MV-4-11 (cell line): ENCODE measurements around the gene SLC39A2.
"Not testable (repeated sequence)": the region's sequence is repeated elsewhere in the genome, so short reads cannot be mapped to it uniquely, and the experiment has no call there.

Experiments
- DNase-seq: peaks from one replicate; lab custom pipeline; 2025; lab: John Stamatoyannopoulos, UW

The SLC39A2 gene

DNA sequence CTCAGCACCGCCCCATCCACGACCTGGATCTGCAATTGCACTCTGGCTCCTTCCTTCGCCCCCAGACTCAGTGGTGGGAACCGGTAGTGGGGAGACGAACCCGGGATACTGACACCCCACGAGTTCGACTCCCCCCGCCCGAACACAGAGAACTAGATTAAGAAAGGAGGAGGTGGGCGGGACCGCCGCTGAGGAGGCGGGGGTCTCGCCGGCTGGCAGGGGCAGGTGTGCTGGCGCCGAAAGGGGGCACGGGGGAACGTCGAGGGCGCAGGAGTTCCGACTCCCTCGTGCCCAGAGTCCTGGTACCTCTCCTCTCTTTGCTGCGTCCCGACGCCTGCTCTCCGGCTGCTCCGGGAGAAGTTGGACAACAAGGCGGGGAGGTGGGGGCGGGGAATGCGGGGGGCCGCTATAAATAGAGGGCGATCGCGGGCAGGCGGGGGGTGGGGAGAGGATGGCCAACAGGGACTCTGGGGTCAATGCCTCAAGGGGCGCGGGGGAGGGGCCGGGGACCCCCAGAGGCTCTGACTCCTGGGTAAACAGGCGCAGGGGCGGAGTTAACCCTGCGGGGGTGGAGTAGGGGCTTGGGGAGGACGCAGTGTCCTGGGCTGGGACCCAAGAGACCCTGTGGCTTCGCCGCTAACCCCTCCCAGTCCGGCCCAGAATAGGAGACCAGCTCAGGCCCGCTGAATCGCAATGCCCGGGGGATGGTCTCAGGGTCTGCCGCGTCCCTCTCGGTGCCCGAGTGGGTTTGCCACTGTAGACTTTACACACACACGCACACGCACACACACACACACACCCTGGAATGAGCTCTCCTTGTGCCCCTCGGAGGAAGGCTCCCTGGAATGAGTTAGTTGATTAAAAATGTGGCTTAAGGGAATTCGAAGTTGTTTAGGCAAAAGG is 26.5 kb downstream of the SLC39A2 start:
- no peak for DNase-seq

DNA sequence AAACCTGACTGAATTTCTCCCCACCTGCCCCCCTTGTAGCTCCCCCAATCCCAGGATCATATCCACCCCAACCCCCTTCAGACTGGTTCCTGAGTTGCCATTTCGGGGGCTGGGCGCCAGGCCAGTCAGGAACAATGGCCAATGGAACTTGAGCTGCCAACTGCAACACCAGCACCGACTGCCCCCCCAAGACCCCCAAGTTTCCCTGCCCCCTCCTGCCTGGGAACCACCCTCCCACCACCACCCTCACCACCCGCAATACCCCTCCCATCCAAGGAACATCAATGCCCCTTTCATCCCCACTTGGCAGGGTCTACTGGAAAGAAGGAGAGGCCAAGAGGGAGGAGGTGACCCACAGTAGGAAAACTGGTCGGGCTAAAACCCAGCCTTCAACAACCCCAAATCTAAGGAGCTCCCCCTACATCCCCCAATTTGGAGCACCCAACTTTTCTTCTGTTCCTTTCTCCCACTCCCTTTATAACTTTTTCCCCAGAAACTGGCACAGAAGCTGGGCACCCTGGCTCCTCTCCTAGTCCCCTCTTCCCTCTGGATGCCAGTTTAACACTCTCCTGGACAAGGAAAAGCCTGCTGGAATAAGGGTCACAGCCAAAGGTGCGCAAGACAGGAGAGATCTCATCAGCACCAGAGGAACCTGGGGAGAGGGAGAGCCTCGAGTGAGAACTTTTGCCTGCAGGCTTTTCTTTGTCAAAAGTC is 27.3 kb downstream of the SLC39A2 start:
- no peak for DNase-seq

DNA sequence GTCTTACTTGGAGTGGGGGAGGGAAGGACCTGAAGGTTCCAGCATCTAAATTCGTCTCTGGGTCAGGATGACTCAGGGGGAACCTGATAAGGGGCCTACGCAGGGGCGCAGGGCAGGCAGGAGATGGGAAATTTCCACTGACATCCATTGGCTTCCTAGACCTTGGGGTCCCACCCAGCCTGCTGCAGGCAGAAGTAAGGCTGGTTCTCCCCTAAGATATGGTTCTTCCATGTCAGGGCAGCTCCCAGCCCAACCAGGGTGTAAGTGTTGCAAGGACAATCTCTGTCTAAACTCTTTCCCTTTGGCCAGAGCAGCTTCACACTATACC is 27.9 kb downstream of the SLC39A2 start:
- no peak for DNase-seq

DNA sequence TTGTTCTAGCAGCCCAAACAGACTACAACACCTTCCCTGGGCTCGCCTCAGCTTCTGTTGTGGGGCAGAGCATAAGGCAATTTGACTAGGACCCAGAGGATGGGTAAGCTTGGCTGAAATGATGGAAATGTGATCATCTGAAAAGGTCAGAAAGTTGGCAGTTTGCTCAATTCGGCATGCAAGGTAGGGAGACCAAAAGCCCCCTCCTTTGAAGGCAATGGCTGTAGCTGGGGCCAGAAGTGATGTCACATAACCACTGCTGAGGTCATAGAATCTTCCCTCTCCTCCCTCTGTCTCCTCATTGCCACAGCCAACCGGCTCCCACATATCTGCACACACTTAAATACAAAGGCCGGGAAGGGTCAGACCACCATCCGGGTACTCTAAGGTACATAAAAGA is 30.8 kb downstream of the SLC39A2 start, which contains the start of gene TPPP2:
Gene TPPP2, plus strand, starts transcription at position 301 of the 400 bp plus-strand sequence. CDS start 365 bp downstream, outside the sequence.
- no peak for DNase-seq

DNA sequence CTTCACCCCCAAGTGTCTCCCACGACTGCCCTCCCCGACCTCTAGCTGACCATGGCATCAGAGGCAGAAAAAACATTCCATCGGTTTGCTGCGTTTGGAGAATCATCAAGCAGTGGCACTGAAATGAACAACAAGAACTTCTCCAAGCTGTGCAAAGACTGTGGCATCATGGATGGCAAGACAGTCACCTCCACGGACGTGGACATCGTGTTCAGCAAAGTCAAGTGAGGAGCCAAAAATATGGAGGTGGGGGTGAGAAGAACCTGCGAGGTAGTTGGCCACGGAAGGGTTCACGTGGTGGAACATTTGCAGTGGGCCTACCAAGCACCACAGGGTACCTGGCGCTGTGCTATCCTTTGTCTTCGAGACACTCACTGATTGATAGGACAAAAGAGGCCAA is 31.4 kb downstream of the SLC39A2 start:
- DNase-seq = no peak

DNA sequence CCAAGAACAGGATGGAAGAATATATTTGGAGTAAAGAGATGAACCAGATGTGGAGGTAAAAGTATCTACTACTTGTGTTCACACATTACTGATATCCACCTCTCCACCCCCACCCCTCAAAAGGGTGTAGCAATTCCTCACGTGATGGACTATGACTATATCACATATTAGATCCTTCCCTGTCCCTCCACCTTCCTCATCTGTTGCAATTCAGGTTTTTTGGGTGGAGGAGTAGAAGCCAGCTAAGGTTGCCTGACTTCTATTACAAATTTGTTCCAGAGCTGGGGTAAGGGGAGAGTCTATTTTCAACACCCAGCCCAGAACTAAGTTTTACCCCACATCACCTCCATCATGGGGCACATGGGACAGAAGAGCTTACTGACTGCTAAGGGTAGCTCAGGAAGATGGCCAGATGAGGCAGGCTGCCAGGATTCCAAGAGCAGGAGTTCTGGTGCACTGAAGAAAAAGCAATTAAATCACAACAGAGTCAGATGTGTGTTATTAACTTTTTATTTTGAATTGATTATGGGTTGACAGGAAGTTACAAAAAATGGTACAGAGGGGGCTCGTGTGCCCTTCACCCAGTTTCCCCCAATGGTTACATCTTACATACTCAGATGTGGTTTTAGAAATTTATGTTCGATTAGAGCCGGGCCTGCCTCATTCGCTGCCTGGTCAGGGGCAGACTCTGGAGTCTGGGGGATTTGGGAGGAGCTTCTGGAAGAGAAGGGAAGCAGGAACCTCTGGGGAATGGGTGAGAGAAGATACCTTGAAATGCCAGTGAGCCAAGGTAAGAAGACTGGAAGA is 33.4 kb downstream of the SLC39A2 start:
- DNase-seq = no peak

DNA sequence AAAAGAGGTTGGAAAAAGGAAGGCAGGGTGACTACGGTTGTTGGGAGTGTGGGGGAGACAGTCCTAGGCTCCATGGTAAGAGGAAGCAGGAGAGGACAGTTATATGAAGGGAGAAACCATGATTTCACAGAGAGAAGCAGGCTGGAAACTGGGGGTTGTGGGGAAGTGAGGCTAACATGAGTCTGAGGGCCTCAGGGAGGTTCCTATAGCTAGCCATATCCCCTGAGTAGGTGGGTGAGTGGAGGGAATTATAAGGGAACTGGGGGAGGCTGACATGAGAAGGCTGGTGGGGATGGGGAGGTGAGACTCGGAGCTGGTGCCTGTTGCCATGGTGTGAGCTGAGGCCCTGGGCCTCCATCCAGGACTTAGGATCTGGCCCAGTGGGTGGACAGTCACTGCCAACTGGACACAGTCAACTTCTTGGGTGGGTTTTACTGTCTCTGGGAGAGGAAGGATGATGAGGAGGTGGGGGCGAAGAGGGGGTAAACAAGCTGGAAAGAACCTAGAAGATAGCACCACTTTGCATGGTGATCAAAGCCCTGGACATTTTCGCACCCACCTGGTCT is 34.1 kb downstream of the SLC39A2 start:
- DNase-seq = no peak

DNA sequence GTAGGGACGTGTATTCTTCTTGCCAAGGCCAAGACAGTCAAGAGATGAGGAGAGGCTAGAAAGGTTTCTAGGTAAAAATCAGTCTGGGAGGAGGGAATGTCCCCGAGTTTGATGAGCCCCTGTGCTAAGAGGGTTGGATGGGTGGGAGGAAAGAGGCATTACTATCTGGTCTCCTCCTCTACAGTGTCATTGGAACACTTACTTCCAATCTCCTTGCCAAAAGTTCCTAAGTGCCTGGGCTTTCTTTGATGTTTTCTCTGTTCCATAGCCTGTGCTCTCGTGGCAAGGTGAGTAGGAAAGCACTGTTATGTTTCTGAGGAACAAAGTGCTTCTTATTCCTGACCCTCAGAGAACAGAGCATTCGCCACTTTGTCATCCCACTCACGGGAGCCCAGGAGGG is 35.6 kb downstream of the SLC39A2 start, which contains the start of gene RNASE13:
Gene RNASE13, minus strand, starts transcription at position 101 of the 400 bp plus-strand sequence. CDS start 519 bp downstream, outside the sequence.
- no peak for DNase-seq

DNA sequence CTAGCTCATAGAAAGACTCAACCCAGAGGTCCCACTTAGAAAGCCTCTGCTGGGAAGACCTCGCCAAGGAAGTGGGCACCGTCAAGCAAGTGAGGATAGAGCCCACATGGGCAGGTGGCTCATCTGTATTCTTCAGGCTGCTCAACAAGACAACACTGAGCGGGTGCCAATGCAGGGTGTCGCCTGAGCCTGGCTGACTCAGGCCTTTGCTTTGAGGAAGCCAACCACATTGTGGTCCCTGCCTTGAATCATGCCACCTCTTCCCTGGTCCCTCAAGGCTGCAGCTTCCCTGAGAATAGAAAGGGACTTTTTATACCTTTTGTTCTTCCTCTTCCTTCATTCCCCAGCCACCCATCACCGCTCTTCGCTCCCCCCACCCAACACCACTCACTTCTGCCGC is 37.7 kb downstream of the SLC39A2 start:
- DNase-seq = peak; percentile 58

DNA sequence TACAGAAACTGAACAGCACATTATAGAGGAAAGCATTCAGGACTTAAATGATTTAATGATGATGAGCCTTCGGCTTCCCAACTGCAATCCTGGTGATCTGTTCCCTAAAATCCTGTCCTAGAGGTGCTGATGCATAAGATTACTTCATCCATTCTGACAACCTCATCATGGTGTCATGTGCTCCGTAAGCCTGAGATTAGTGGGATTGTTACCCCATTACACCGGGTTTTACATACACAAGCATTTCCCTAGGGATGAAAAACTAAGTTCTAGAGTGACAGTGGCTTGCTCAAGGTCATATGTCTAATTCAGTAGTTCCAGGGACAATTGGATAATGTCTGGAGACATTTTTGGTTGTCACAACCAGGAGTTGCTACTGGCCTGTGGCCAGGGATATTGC is 38.1 kb downstream of the SLC39A2 start:
- no peak for DNase-seq

DNA sequence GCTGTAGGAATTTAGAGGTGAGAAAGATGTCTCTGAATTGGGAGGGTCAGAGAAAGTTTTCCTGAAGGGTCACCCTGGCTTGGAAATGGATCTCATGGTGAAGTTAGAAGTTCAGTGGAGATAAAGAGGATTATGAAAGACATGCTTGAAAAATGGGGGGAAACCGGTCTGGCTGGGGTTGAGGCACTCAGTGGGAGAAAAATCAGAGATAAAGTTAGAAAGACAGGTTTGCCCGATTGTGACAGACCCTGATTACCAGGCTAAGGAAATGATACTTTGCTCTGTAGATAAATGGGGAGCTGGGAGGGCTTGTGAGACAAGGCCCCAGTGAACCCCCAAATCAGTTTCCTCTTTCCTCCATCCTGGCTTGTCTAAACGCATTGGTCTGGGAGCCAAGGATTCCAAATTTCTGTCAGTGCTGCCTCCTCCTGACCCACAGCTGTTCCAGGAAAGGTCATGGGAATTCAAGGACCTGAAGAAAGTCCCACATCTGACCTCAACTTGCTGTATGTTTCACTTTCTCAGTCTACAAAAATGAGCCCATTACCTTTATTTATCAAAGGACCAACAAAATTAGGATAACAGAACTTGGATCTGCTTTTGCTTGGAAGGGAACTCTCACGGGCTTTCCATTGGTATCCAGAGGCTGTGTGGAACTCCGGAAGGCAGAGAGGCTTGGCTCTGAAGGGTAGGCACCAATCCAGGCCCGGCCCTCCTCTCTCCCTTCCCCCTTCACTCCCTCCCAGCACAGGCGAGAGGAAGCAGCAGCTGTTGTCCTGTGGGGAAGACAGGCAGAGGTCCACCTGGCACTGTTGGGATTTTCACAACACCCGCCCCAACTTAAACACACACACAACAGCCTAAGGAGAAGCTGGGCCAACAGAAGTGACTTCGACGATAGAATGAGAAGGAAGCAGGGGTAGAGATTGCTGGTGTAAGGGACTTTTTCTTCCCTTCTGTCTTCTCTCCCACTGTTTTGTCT is 39.6 kb downstream of the SLC39A2 start:
- no peak for DNase-seq

DNA sequence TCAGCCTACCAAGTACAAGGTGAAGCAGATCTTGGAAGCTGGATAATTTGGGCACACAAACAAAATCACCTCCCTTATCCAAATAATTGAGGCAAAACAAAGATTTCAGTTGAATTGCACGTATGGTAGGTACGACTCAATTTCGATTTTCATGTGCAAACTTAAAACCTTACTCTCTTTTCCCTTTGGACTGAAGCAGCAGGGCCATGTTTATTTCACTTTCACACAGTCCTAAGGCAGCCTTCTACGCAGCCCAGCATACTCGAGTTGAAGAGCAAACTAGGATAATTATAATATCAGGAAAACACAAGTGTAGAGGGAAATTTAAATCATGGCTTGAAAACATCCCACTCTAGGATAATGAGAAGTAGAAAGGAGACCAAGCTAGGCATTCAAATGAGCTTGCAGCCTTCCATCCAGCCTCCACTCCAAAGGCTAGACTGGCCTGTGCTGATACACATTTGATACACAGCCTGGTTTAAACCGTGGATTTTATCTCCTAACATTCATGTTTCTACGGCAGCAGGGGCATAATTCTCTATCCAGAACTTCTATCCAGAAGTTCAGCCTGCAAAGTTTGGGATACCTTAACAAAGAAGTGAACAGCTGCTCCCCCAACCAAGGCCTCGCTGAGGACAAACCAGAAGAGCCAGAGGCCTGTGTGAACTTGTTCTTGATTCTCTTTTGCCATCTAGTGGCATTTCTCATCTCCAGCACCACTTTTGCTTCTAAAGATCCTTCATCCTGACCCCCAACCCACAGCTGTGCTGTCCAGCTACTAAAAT is 40.7 kb downstream of the SLC39A2 start:
- DNase-seq = peak; percentile 55

DNA sequence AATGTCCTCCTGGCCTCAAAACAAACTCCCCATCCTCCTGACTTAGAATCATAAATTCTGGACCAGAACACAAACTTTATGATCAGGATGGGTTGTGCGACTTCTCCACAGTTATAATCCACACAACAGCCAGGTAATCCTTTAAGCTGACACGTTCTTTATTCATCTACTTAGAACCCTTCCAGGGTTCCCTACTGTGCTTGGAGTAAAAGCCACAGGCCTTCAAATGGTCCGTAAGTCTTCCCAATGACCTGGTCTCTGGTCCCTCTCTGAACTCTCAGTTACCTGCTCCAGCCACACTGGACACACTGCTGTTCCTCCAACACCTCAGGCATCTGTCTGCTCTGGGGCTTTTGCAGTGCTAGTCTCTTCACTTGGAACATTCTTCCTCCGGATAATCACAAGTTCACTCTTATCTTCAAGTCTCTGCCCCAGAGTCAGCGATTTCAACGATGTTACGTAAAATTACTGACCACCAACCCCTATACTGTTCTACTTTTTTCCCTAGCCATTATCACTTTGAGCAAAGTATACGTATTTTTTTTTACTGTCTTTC is 41.4 kb downstream of the SLC39A2 start:
- no peak for DNase-seq

DNA sequence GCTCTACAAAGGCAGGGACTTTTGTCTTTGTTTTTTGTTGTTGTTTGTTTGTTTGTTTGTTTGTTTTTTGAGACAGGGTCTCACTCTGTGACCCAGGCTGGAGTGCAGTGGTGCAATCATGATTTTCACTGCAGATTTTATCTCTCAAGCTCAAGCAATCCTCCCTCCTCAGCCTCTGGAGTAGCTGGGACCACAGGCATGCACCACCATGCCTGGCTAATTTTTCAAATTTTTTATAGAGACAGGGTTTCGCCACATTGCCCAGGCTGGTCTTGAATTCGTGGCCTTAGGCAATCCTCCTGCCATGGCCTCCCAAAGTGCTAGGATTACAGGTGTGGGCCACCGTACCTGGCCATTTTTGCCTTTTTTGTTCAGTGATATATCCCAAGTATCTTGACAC is 41.8 kb downstream of the SLC39A2 start:
- DNase-seq = not testable (repeated sequence)

DNA sequence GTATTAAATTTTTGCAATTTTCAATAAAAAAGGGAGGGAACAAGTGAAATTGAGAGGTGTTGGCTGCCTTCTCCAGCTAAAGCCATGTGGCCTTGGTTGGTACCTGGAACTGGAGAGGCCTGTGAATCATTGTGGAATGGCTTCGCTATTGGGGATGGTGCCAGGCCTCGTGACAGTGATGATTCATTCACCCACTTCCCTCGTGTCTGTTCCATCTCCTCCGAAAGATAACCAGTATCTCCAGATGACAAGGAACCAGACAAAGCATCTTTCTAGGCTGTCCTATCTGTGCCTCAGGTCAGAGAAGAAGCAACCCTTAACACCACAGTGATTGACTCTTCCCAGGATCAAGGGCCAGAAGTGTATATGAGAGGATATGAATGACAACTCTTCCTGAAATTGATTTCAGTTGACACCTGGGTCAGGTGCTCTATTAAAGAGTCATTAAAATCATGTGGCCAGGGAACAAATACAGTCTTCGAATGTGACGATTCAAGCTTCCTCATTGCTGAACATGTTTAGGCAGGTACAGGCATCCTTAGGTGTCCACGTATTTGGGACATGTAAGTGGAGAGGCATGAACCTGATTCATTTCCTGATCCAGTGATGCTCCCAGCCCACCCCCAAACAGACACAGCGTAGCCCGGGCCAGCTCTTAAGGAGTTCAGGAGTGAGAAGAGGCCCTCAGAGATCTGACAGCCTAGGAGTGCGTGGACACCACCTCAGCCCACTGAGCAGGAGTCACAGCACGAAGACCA is 42.8 kb downstream of the SLC39A2 start, which contains the start of gene RNASE7:
Gene RNASE7, plus strand, starts transcription at position 687 of the 758 bp plus-strand sequence. CDS start 631 bp downstream, outside the sequence.
- DNase-seq = peak; percentile 38

DNA sequence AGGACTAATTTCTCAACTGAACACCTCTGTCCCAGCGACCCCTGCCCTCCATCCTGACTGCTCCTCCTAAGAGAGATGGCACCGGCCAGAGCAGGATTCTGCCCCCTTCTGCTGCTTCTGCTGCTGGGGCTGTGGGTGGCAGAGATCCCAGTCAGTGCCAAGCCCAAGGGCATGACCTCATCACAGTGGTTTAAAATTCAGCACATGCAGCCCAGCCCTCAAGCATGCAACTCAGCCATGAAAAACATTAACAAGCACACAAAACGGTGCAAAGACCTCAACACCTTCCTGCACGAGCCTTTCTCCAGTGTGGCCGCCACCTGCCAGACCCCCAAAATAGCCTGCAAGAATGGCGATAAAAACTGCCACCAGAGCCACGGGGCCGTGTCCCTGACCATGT is 43.8 kb downstream of the SLC39A2 start:
- no peak for DNase-seq

DNA sequence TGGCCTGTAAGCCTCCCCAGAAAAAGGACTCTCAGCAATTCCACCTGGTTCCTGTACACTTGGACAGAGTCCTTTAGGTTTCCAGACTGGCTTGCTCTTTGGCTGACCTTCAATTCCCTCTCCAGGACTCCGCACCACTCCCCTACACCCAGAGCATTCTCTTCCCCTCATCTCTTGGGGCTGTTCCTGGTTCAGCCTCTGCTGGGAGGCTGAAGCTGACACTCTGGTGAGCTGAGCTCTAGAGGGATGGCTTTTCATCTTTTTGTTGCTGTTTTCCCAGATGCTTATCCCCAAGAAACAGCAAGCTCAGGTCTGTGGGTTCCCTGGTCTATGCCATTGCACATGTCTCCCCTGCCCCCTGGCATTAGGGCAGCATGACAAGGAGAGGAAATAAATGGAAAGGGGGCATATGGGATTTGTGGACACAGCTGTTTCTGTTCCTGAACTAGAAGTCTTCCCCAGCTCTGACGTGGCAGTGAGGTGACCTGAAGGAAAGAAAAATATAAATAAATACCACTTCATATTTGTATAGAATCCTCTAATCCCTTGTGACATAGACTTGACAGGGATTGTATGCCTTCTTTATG is 44.4 kb downstream of the SLC39A2 start:
- DNase-seq = no peak

DNA sequence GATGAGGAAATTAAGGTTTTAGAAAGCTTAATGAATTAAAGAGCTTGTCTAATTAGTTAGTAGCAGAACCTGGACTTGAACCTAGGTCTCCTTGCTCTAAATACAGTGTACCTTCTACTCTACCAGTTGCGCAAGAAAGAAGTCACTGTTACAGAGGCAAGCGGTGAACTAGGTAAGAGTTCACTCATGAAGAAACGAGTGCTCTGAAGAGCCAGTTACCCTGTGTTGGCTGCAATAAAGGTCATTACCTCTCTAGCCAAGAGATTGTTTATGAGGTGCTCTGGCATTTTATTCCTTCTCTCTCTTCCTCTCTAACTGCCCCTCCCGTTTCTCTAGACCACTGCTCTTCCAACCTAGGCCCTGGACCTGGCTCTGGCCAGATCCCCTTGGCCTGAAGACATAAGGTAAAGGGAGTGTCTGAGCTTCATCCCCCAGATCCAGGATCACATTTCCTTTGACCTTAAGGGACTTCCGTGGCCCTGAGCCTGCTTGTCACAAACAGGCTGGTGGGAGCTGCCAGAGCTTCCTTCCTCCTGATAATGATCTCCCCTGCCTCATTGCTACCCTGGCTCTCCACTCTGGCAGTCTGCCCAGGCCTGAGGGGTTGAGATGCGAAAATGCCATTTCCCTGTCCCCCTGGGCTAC is 45.0 kb downstream of the SLC39A2 start:
- no peak for DNase-seq
